Omental fat pad (tissue), 4 donors: ENCODE measurements around the gene EEF2. TPM values are rescaled to one million over a fixed set of nuclear protein-coding genes. Genes with fewer than 3 reads are reported as not detected.

Source experiments
- ATAC-seq: fragments of 150-250 bp; one replicate; pipeline ENCODE4 v1.9.1; 2016; ENCODE audit warnings: mild to moderate bottlenecking, moderate library complexity; ENCODE audit not compliant: low FRiP score
- DNase-seq: peaks from one replicate; pipeline ENCODE4 v3.0.0-alpha.2; 2019; ENCODE audit warnings: low spot score
- total RNA-seq, 4 donors: library from RNA; depleted of rRNA; stranded (reverse); fragments of >200 nt; gene quantifications; one replicate each; pipeline ENCODE4 v1.1.0, GENCODE V29; 2016
- TF ChIP-seq, protein P1 (sequence below), 3 donors: fragments of 450-650 bp; IDR thresholded peaks; one replicate each; pipeline ENCODE4 v1.5.1; 2016 to 2017; ENCODE audit warnings: antibody characterized with exemption in 3 of 3, mild to moderate bottlenecking in 3 of 3, moderate library complexity in 2 of 3

EEF2 gene
- total RNA-seq, 4 donors from 2014 or later, result 1,922 to 2,283 (median 2,030) TPM

GRCh38 chr19:3982701-3983541 is 2.3 kb downstream of the EEF2 start:
- ATAC-seq (peak; percentile 22), DNase-seq (no peak)
- TF ChIP-seq, protein P1, sequence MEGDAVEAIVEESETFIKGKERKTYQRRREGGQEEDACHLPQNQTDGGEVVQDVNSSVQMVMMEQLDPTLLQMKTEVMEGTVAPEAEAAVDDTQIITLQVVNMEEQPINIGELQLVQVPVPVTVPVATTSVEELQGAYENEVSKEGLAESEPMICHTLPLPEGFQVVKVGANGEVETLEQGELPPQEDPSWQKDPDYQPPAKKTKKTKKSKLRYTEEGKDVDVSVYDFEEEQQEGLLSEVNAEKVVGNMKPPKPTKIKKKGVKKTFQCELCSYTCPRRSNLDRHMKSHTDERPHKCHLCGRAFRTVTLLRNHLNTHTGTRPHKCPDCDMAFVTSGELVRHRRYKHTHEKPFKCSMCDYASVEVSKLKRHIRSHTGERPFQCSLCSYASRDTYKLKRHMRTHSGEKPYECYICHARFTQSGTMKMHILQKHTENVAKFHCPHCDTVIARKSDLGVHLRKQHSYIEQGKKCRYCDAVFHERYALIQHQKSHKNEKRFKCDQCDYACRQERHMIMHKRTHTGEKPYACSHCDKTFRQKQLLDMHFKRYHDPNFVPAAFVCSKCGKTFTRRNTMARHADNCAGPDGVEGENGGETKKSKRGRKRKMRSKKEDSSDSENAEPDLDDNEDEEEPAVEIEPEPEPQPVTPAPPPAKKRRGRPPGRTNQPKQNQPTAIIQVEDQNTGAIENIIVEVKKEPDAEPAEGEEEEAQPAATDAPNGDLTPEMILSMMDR (IDR thresholded peaks at IDR 0.05), result no peak

DNA sequence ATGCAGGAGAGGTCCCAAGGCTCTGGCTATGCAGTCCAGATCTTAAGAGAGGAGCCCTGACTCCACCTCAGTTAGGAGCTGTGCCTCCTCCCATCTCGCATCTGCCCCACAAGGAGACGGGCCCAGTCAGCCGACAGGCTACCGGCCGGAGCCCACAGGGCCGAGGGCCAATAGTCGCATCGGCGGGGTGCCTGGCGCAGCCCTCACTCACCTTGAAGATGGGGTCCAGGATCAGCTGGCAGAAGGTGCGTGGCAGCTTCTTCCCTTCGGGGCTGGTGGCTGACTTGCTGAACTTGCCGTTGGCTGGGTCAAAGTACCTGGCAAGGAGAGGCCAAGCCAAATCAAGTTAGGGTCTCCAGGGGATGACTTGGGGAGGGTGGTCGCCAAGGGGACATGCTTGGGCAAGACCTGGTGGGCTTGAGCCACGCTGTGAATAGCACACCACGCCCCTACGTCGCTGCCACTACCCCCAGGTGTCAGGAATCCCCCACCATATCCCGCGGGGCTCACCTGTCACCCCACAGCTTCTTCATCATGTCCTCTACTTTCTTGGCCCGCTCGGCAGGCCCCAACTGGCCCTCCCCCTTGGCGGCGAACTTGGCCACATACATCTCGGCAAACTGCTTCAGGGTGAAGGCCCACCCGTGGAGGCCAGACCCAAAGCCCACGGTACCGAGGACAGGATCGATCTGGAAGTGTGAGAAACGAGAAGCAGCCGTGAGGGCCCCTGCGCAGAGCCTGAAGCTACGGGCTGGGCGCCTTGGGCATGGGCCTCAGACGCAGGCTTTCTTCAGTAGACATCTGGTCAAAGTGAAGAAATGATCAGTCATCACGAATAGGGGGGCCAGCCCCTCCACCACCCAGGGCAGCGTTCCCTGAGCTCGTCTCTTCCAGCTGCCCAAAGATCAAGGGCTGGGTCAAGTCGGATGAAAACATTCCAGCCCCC is 3.3 kb downstream of the EEF2 start:
- TF ChIP-seq, protein P1 (IDR thresholded peaks at IDR 0.05), result no peak
- no peak for DNase-seq
- no peak for ATAC-seq

DNA sequence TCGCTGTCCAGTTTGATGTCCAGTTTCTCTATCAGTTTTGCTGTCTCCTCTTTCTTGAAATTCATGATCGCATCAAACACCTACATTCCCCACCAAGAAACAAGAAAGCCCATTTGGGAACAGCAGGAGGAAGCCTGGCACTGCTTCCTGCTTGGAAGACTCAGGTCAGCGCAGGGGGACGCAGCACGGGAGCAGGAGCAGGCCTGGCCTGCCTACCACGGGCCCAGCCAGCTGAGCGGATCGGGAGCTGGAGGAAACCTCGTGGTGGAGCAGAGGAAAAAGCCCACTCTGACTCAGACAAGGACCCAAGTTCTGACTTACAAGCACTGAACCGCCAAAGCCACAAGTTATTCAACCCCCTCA is 3.9 kb downstream of the EEF2 start:
- DNase-seq (no peak), ATAC-seq (no peak)
- TF ChIP-seq, protein P1 (IDR thresholded peaks at IDR 0.05), result no peak

GRCh38 chr19:3980353-3981251 is 4.7 kb downstream of the EEF2 start:
- no peak for DNase-seq
- TF ChIP-seq, protein P1 (IDR thresholded peaks at IDR 0.05), result no peak
- no peak for ATAC-seq

DNA sequence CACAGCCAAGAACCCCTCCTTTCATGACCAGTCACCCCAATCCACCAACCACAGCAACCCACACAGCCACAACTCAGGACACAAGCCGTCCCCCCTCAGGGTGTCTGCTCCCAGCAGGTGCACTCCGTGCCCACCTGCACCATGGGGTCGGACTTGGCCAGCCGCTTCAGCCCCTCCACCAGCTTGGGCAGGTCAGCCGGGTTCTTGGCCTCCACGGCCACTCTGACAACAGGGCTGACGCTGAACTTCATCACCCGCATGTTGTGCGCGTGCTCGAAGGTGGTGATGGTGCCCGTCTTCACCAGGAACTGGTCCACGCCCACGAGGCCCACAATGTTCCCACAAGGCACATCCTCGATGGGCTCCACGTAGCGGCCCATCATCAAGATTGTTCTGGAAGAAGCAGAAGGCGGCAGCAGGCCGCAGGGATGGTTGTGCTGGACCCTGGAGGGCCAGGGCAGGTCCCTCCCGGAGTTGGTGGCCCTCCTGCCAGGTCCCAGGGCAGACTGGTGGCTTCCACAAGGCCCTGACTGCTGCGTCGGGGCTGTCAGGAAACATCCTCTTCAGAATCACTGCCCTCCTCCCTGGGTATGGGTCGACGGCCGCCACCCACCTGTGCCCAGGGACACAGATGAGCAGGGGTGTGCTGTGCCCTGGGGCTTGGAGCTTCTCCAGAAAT is 5.5 kb downstream of the EEF2 start:
- no peak for DNase-seq
- TF ChIP-seq, protein P1 (IDR thresholded peaks at IDR 0.05), result no peak
- no peak for ATAC-seq

DNA sequence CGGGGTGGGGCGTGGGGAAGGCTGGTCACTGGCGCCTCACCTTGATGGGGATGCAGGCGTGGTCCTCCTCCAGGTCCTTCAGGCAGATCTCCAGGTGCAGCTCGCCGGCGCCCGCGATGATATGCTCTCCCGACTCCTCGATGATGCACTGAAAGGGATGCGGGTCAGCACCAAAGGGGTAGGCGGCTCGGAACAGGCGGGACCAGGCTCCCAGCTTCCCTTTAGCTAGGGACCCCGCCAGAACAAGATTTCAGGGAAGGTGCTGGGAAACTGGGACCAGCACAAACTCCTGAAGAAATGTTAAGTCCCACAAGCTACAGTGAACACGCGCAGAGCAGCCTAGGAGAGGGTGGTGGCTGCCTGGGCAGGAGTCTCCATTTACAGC is 6.0 kb downstream of the EEF2 start:
- TF ChIP-seq, protein P1 (IDR thresholded peaks at IDR 0.05), result no peak
- DNase-seq, result no peak
- ATAC-seq, result no peak
